HG03060 (cell line): ENCODE results near the gene NGDN.
A peak's percentile ranks its signal among the peaks of the same experiment; 100 is the strongest.
"Not testable (repeated sequence)": the region's sequence is repeated elsewhere in the genome, so short reads cannot be mapped to it uniquely, and the experiment has no call there.

Experiments
- ATAC-seq: cut with Tn5 transposase; IDR thresholded peaks from one replicate; pipeline ENCODE4 v1.9.1; 2021; ENCODE audit warnings: low read depth, moderate number of reproducible peaks; ENCODE audit not compliant: unreplicated experiment

Gene NGDN

GRCh38 chr14:23469127-23469905, at the start of gene NGDN:
Gene NGDN (plus strand): TSS chr14:23469703. CDS start chr14:23469716, 13 bp downstream.
- ATAC-seq: peak; percentile 97

GRCh38 chr14:23421594-23421993, 47.9 kb upstream of the NGDN start:
- ATAC-seq: no peak

- no peak for ATAC-seq
These were observed 45.8 kb upstream of the NGDN start for GRCh38 chr14:23423657-23424056.

GRCh38 chr14:23425169-23425568, 44.3 kb upstream of the NGDN start:
- ATAC-seq: no peak

GRCh38 chr14:23425798-23426197, 43.7 kb upstream of the NGDN start:
- ATAC-seq: not testable (repeated sequence)

- ATAC-seq: no peak
These were observed 40.6 kb upstream of the NGDN start for GRCh38 chr14:23428686-23429495.

- no peak for ATAC-seq
These were observed 39.3 kb upstream of the NGDN start for GRCh38 chr14:23430016-23430722.

GRCh38 chr14:23430723-23431085, 38.8 kb upstream of the NGDN start:
- no peak for ATAC-seq

GRCh38 chr14:23431486-23431885, 38.0 kb upstream of the NGDN start:
- ATAC-seq: no peak

- ATAC-seq: no peak
These were observed 37.2 kb upstream of the NGDN start for GRCh38 chr14:23432102-23432925.

- no peak for ATAC-seq
These were observed 36.6 kb upstream of the NGDN start for GRCh38 chr14:23432946-23433345.

GRCh38 chr14:23433457-23433856, 36.0 kb upstream of the NGDN start:
- ATAC-seq: no peak

GRCh38 chr14:23434488-23435222, 34.8 kb upstream of the NGDN start:
- no peak for ATAC-seq

GRCh38 chr14:23435543-23436326, 33.8 kb upstream of the NGDN start, which contains the start of gene MYH7:
Gene MYH7 (minus strand): TSS chr14:23435660. CDS start chr14:23433732, 1,928 bp downstream.
- no peak for ATAC-seq

- no peak for ATAC-seq
These were observed 33.0 kb upstream of the NGDN start for GRCh38 chr14:23436327-23437132.

- no peak for ATAC-seq
These were observed 32.1 kb upstream of the NGDN start for GRCh38 chr14:23437133-23438100.
